TTC549 (cell line): Measurements from ENCODE around the gene IL1RAPL2.
"Not testable (repeated sequence)": the region's sequence is repeated elsewhere in the genome, so short reads cannot be mapped to it uniquely, and the experiment has no call there.

ENCODE experiments used
- FAIRE-seq: peaks from 2 replicates; lab custom pipeline; 2012; peaks lifted over from hg19 to GRCh38; lab: Jason Lieb, UNC

Gene IL1RAPL2

GRCh38 chrX:104677517-104677916 is 111.5 kb downstream of the IL1RAPL2 start:
- not testable (repeated sequence) for FAIRE-seq

- FAIRE-seq, result no peak
Measured at GRCh38 chrX:104679175-104679574, 113.2 kb downstream of the IL1RAPL2 start.

- FAIRE-seq, result no peak
Measured at GRCh38 chrX:104681214-104681613, 115.2 kb downstream of the IL1RAPL2 start.

- FAIRE-seq, result no peak
Measured at GRCh38 chrX:104684077-104684476, 118.1 kb downstream of the IL1RAPL2 start.

GRCh38 chrX:104695593-104695992 is 129.6 kb downstream of the IL1RAPL2 start:
- FAIRE-seq, result no peak

- FAIRE-seq, result no peak
Measured at GRCh38 chrX:104696667-104697066, 130.7 kb downstream of the IL1RAPL2 start.

- no peak for FAIRE-seq
Measured at GRCh38 chrX:104697294-104697693, 131.3 kb downstream of the IL1RAPL2 start.

GRCh38 chrX:104707042-104707441 is 141.0 kb downstream of the IL1RAPL2 start:
- no peak for FAIRE-seq

- FAIRE-seq, result no peak
Measured at GRCh38 chrX:104707572-104707971, 141.6 kb downstream of the IL1RAPL2 start.

GRCh38 chrX:104712515-104712914 is 146.5 kb downstream of the IL1RAPL2 start:
- no peak for FAIRE-seq

- no peak for FAIRE-seq
Measured at GRCh38 chrX:104721854-104722253, 155.9 kb downstream of the IL1RAPL2 start.

GRCh38 chrX:104728456-104728855 is 162.5 kb downstream of the IL1RAPL2 start:
- FAIRE-seq, result no peak

GRCh38 chrX:104742355-104742754 is 176.4 kb downstream of the IL1RAPL2 start:
- FAIRE-seq, result no peak

- FAIRE-seq, result no peak
Measured at GRCh38 chrX:104745152-104745551, 179.2 kb downstream of the IL1RAPL2 start.

GRCh38 chrX:104749951-104750610 is 184.1 kb downstream of the IL1RAPL2 start:
- no peak for FAIRE-seq

GRCh38 chrX:104762641-104763040 is 196.6 kb downstream of the IL1RAPL2 start:
- no peak for FAIRE-seq

GRCh38 chrX:104789784-104790183 is 223.8 kb downstream of the IL1RAPL2 start:
- FAIRE-seq, result no peak

GRCh38 chrX:104795804-104796203 is 229.8 kb downstream of the IL1RAPL2 start:
- no peak for FAIRE-seq

GRCh38 chrX:104803219-104803618 is 237.2 kb downstream of the IL1RAPL2 start:
- no peak for FAIRE-seq

- no peak for FAIRE-seq
Measured at GRCh38 chrX:104806346-104806745, 240.3 kb downstream of the IL1RAPL2 start.

GRCh38 chrX:104833401-104833800 is 267.4 kb downstream of the IL1RAPL2 start:
- FAIRE-seq, result no peak

GRCh38 chrX:104842646-104843045 is 276.6 kb downstream of the IL1RAPL2 start:
- FAIRE-seq, result no peak

GRCh38 chrX:104852241-104852640 is 286.2 kb downstream of the IL1RAPL2 start:
- no peak for FAIRE-seq

GRCh38 chrX:104854188-104854587 is 288.2 kb downstream of the IL1RAPL2 start:
- no peak for FAIRE-seq
